Heart right ventricle (tissue), 16 donors: ENCODE data around the gene SYNE1. TPM values are rescaled to one million over a fixed set of nuclear protein-coding genes. Genes with fewer than 3 reads are reported as not detected.
A peak's percentile ranks its signal among the peaks of the same experiment; 100 is the strongest.

Experiments
- ATAC-seq, 8 donors: fragments of 200-7000 bp; cut with Tn5 transposase; one replicate each; pipeline ENCODE4 v1.9.1; 2020; ENCODE audit warnings: mild to moderate bottlenecking in 8 of 8, moderate library complexity in 8 of 8, moderate number of reproducible peaks in 1 of 8
- DNase-seq, 2 donors: peaks; one replicate each; pipeline ENCODE4 v3.0.0-alpha.2; 2020
- H3K27ac ChIP-seq, 10 donors: fragments of 200-600 bp; sonication (generic) in 2 of 10; one replicate each; pipeline versions ENCODE4 v1.5.0 to v1.8.0; 2020 to 2022; ENCODE audit warnings: mild to moderate bottlenecking in 3 of 10
- H3K27me3 ChIP-seq, 7 donors: fragments of 200-600 bp; one replicate each; pipeline ENCODE4 v1.8.0; 2021 to 2022; ENCODE audit warnings: mild to moderate bottlenecking in 2 of 7
- H3K36me3 ChIP-seq, 9 donors: fragments of 200-600 bp; sonication (generic) in 1 of 9; one replicate each; pipeline versions ENCODE4 v1.5.0 to v1.8.0; 2020 to 2022; ENCODE audit warnings: mild to moderate bottlenecking in 2 of 9
- H3K4me1 ChIP-seq, 9 donors: fragments of 200-600 bp; sonication (generic) in 1 of 9; one replicate each; pipeline versions ENCODE4 v1.5.0 to v1.8.0; 2020 to 2022; ENCODE audit warnings: mild to moderate bottlenecking in 4 of 9
- H3K4me3 ChIP-seq, 10 donors: fragments of 200-600 bp; sonication (generic) in 2 of 10; one replicate each; pipeline versions ENCODE4 v1.5.0 to v1.8.0; 2020 to 2022; ENCODE audit warnings: mild to moderate bottlenecking in 7 of 10, moderate library complexity in 2 of 10
- H3K9me3 ChIP-seq, 11 donors: fragments of 200-600 bp in 10 of 11; sonication (generic) in 2 of 11; one replicate each; pipeline versions ENCODE4 v1.5.0 to v1.8.0; 2013 to 2022; ENCODE audit warnings: mild to moderate bottlenecking in 2 of 11, control low read depth in 1 of 11, moderate library complexity in 1 of 11
- CTCF ChIP-seq, 9 donors: fragments of 200-600 bp; sonication (generic) in 2 of 9; IDR thresholded peaks; one replicate each; pipeline versions ENCODE4 v1.5.0 to v1.8.0; 2021 to 2022; ENCODE audit warnings: antibody characterized with exemption in 9 of 9, mild to moderate bottlenecking in 5 of 9, moderate library complexity in 1 of 9
- WGBS, 2 donors: extraction: QIAGEN DNeasy Blood & Tissue Kit; methylation state at CpG; one replicate each; pipeline ENCODE4 v1.1.7; 2013; ENCODE audit warnings: inconsistent platforms in 1 of 2; 5-methylcytosine and 5-hydroxymethylcytosine counted together
- intact Hi-C, 10 donors: fragments of 100-400 bp; cut with DNase I; formaldehyde crosslinking; loops; one replicate each; pipeline versions ENCODE4 v1.11.1 to v1.14.2; 2022
- polyA plus RNA-seq, 2 donors: library from polyadenylated mRNA; stranded (reverse); fragments of 200-250 nt; gene quantifications; one replicate each; pipeline ENCODE4 v1.2.3, GENCODE V29; 2013
- total RNA-seq, 10 donors: library from RNA; stranded (reverse); fragmentation: NEBNext Ultra II Directional in 3 of 10; extraction: Animal tissue kit (Norgen Biotek cat#: 25700) in 3 of 10; gene quantifications; one replicate each; pipeline versions ENCODE4 v1.2.1 to v1.2.4, GENCODE V29; 2021 to 2023
- donor health status: Arrhythmogenic right ventricular cardiomyopathy.
- donor health status: ischemic (EF 13 %, LVEDD 7.1; RV severe dilation, severe dysfunction).
- donor health status: healthy with polysubstance abuse.
- donor health status: DM: no; HTN: yes; CAD: no.
- donor health status: DM: no; HTN: no; CAD: no.
- donor health status: ischemic (EF 25% LVEDD 6.9; RV normal size, moderate dysfunction).
- donor health status: ischemic (EF 25% LVEDD 5.7; RV mildly dilated, moderate dysfunction).
- donor health status: healthy.
- donor health status: DM: yes; HTN: yes; CAD: no.
- donor health status: Ischemic cardiomyopathy.
- donor health status: ischemic (EF 35%, LVEDD 5.7; RV mildly dilated, moderate dysfunction).
- donor health status: nonischemic (EF 11% LVEDD 7.7; RV severe dilation, severe dysfunction).
- donor health status: DM: yes; HTN: yes; CAD: no.
- donor health status: PGD.
- donor health status: ischemic (EF 29% LVEDD 5.4; RV normal size, mild dysfunction).
- donor health status: nonischemic (EF 23%, LVEDD 6.1; RV moderate dilation, normal function).

SYNE1 gene
- total and polyA plus RNA-seq, 12 donors: 18.9 to 176 (median 126) TPM

DNA sequence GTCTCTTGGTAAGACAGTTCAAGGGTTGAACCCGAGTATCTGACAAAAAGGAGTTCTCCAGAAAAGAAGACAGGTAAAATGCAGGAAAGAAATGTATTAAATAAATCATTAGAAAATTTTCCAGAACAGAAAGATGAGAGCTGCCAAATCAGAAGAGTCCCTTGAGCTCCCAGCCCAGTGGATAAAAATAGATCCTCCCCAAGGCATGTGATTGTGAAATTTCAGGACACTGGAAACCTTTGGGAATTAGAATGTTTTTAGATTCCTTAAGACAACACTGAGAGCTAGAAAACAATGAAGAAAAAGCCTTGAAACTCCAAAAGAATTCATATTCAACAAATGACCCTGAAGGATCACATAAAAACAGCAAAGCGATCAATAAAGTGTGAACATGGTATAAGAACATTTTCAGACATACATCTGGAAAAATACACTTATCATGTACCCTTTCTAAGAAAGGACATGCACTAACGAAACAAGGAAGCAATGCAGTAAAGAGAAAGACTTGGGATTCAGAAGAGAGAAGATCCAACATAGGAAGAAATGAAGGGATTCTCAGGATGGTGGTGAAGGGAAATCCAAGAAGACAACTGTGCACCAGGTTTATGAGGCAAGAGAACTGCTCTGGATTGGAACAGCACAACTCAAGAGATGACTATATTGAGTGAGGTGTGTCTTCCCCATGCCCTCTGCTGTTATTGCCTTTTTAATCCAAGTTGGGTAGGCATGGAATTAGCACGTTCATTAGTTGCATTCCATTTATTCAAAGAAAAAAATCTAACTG lies 390.4 kb downstream of the SYNE1 start:
- no peak overlapping the region for H3K4me3 ChIP-seq
- H3K4me1 ChIP-seq: peaks cover 2 to 55% (median 43%) of the 10 kb centered on the region in 9 donors
- peak overlapping the region; percentile 41 to 86 (median 66) for H3K27ac ChIP-seq
- no peaks in the 10 kb centered on the region for H3K27me3 ChIP-seq
- DNase-seq (peak in 1 of 2 donors; percentile 42), ATAC-seq (peak; percentile 65 to 89 (median 80))
- no peaks in the 10 kb centered on the region for H3K9me3 ChIP-seq
- 59 to 63% methylated on average over 4 of the region's 4 CpGs for WGBS, 2 donors
- peaks cover 0 to 96% (median 45%) of the 10 kb centered on the region in 9 donors for H3K36me3 ChIP-seq
- no peak for TF ChIP-seq CTCF (IDR thresholded peaks at IDR 0.05)
- intact Hi-C loops: no loop called here

- H3K4me3 ChIP-seq: no peak overlapping the region
- H3K27me3 ChIP-seq: no peaks in the 10 kb centered on the region
- no peak for TF ChIP-seq CTCF (IDR thresholded peaks at IDR 0.05)
- H3K4me1 ChIP-seq: peaks cover 2 to 55% (median 43%) of the 10 kb centered on the region in 9 donors
- WGBS, 2 donors: 44 to 60% methylated on average over 4 of the region's 4 CpGs
- intact Hi-C loops: no loop called here
- H3K36me3 ChIP-seq: peaks cover 0 to 97% (median 48%) of the 10 kb centered on the region in 9 donors
- DNase-seq: no peak
- ATAC-seq: peak; percentile 27 to 69 (median 60)
- H3K27ac ChIP-seq: peak overlapping the region in 9 of 10 donors; percentile 33 to 86 (median 66)
- no peaks in the 10 kb centered on the region for H3K9me3 ChIP-seq
Measured at GRCh38 chr6:152244998-152245630, 392.0 kb downstream of the SYNE1 start.

- intact Hi-C loops: no loop called here
- no peak for TF ChIP-seq CTCF (IDR thresholded peaks at IDR 0.05)
- H3K4me1 ChIP-seq: peaks cover 0 to 24% (median 20%) of the 10 kb centered on the region in 9 donors
- peak overlapping the region in 1 of 10 donors; percentile 5 for H3K27ac ChIP-seq
- 75 to 82% methylated on average over 7 of the region's 7 CpGs for WGBS, 2 donors
- no peak overlapping the region for H3K4me3 ChIP-seq
- no peak for DNase-seq
- H3K27me3 ChIP-seq: no peaks in the 10 kb centered on the region
- H3K36me3 ChIP-seq: peaks cover 0 to 100% (median 71%) of the 10 kb centered on the region in 9 donors
- no peak for ATAC-seq
- H3K9me3 ChIP-seq: no peaks in the 10 kb centered on the region
Measured at GRCh38 chr6:152241013-152241766, 396.0 kb downstream of the SYNE1 start.

- intact Hi-C loops: no loop called here
- WGBS, 2 donors: 81% methylated on average over 3 of the region's 3 CpGs
- no peak for TF ChIP-seq CTCF (IDR thresholded peaks at IDR 0.05)
- peaks cover 0 to 17% (median 13%) of the 10 kb centered on the region in 9 donors for H3K4me1 ChIP-seq
- DNase-seq (no peak), ATAC-seq (no peak)
- H3K4me3 ChIP-seq: no peak overlapping the region
- no peaks in the 10 kb centered on the region for H3K9me3 ChIP-seq
- H3K27me3 ChIP-seq: no peaks in the 10 kb centered on the region
- H3K27ac ChIP-seq: no peak overlapping the region
- H3K36me3 ChIP-seq: peaks cover 0 to 100% (median 79%) of the 10 kb centered on the region in 9 donors
Measured at GRCh38 chr6:152240436-152240835, 396.7 kb downstream of the SYNE1 start.
